NCI-H1105 treated with DMSO at 0.1 percent for 48 hours (cell line): ENCODE measurements around the gene ERMARD.
A peak's percentile ranks its signal among the peaks of the same experiment; 100 is the strongest.

ENCODE experiments used
- DNase-seq: peaks from one replicate; lab custom pipeline; 2025; lab: John Stamatoyannopoulos, UW

Gene ERMARD

DNA sequence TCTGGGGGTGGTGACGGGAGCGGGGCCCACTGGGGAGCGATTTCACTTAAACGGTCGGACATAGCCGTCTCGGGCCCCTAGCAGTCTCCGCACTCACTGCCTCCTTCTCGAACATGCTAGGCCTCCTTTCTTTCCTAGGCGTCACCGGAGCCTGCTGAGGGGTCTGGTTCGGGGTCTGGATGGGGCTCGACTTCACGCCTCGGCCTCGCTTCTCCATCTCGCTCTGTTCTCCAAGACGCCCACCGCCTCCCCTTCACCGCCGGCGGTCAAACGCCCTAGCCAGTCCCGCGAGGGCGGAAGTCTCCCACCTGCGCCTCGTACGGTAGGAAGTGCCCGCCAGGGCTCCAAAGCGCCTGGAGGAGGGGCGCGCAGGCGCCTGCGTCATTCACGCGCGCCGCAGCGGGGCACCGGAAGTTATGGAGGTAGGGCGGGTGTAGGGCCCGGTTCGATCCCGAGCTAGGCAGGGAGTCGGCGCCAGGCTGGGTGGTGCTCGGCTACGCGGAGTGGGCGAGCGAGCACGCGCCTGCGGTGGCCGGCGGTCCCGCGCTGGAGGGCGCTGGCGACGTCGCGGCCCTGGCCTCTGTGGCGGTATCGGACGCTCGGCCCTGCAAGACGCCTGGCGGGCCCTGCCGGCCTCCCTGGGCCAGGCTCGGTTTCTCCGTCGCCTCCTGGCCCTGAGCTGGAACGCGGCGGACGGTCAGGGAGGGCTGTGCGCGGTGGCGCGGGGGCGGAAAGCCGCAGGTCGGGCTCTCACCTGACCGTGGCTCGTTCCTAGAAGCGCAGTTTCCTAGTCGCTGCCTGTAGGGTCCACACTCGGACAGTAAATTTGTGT, at the start of gene ERMARD, which contains the start of gene DYNLT2:
Gene ERMARD (plus strand): TSS at position 381 of the 832 bp plus-strand sequence. CDS start 36 bp downstream, at position 417.
Gene DYNLT2 (minus strand): TSS at position 331 of the 832 bp plus-strand sequence. CDS start 114 bp downstream, at position 217.
- DNase-seq, result peak; percentile 96

DNA sequence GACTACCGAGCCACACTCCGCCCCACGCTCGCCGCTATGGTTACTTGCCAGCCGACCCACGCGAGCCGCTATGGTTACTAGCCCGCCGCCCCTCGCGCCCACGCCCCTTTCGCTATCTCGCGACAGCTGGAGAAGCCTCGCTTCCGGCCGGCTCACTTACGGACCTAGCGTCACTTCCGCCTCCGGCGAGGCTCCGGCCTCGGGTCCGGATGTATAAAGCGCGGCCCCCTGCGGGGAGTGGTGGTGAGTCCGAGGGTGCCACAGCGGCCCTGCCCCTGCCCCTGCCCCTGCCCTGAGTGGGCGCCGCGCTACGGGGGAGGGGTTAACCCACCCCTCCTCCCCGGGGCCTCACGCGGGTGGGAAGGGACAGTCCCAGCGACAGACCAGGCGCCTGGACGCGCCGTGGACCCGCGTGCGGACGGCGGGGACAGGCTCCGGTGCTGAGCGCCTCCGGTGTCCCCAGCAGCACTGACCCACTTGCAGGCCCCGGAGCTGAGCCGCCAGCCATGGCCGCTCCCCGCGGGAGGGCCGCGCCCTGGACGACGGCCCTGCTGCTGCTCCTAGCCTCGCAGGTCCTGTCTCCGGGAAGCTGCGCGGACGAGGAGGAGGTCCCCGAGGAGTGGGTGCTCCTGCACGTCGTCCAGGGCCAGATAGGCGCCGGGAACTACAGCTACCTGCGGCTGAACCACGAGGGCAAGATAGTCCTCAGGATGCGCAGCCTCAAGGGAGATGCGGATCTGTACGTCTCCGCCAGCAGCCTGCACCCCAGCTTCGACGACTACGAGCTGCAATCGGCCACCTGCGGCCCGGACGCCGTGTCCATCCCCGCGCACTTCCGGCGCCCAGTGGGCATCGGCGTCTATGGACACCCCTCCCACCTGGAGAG, 49.2 kb upstream of the ERMARD start, which contains the start of the genes C6orf120 and WDR27:
Gene C6orf120 (plus strand): TSS at position 173 of the 886 bp plus-strand sequence. CDS start 334 bp downstream, at position 507.
Gene WDR27 (minus strand): TSS at position 76 of the 886 bp plus-strand sequence. CDS start 13,024 bp downstream, outside the sequence.
- DNase-seq, result peak; percentile 98

DNA sequence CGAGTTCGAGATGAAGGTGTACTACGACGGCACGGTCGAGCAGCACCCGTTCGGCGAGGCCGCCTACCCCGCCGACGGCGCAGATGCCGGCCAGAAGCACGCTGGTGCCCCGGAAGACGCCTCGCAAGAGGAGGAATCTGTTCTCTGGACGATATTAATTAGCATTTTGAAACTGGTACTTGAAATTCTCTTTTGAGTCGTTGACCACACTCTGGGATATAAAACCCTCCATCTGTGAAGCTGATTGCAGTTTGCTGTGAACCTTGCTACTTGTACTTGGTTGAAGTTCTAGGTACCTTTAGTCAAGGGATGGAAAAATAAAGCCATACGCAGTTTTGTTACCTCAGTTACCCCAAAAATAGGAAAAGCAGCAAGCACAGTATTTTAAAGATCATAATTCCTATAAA, 48.6 kb upstream of the ERMARD start:
- peak; percentile 76 for DNase-seq

DNA sequence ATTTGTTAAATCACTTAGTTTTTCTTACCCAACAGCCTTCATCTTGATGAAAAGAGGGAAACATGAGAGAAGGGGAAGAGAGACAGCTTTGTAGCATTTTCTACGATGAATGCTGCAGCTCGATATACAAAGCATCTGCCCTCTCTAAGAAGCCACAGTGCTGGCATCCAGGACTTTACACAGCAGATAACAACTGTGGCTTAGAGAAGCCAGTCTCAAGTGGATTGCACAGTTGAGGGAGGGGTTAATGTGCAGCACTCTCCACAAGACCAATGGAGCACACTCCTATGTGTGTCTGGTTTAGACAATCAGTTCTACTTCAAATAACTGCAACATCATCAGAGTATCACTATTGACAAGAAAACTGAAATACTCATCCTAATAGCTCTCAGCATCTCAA, 43.6 kb upstream of the ERMARD start:
- no peak for DNase-seq

DNA sequence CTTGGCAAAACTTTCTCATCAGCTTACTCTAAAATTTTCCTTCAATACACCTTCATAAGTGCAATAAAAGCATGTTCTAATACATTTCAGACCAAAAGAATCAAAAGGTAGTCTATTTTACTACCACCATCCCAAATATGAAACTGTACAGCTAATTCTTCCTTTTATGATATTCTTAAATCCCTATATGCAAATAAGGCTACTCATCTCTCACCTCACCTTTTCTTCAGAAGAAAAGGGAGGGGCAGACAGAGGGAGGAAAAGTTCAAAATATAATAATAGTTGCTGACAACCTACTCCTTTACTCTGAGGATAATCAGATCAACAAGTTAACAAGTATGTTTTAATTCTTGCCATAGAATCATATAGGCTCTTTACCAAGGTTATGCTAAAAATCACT, 42.1 kb upstream of the ERMARD start:
- no peak for DNase-seq

DNA sequence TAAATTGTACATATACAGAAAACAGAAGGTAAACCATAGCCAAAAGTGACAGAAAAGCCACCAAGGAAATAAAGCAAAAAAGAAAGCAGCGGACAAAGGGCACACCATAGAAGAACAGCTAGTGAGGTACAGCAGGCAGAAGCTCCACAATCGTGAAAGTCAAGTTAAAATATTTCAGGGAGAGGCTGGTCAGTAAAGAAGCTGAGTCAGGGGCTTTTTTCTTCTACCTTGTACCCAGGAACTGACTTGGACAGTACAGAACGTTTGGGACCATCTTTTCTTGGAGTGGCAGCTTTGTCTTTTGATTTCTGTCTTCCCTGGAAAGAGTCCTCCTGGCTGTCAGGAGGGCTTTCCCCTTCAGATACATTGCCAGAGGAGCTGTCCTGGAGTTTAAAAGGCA, 41.4 kb upstream of the ERMARD start:
- DNase-seq, result no peak

DNA sequence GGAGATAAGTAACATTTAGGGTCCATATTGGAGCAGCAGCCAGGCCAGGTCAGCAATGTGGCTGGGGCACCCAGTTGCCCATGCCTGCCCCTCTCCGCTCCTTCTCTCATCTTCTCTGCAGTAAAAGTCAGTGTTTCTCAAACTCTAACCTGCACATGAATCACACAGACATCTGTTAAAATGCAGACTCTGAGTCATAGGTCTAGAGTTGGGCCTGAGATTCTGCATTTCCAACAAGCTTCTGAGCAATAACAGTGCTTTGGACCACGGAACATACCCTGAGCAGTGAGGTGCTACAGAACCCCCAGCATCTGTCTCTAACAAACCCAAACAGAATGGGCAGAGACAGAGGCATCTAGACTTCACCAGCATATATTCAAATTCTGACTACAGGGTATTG, 37.2 kb upstream of the ERMARD start:
- DNase-seq, result no peak

DNA sequence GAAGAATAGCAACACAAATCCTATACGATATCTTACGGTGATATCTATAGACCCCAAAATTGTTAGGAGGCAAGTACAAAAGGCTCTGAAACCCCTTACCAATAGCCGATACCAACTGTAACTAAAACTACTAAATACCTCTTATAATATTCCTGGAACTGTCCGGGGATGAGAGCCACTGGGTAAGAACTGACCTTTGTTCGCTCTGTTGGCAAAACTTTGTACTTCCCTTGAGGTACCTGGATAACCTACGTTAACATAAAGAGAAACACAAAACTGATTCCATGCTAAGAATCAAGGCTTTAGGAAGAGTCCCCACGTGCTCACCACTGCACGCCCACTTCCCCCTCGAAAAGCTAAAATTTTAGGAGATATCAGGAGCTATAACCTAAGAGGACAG, 36.8 kb upstream of the ERMARD start:
- DNase-seq, result no peak

DNA sequence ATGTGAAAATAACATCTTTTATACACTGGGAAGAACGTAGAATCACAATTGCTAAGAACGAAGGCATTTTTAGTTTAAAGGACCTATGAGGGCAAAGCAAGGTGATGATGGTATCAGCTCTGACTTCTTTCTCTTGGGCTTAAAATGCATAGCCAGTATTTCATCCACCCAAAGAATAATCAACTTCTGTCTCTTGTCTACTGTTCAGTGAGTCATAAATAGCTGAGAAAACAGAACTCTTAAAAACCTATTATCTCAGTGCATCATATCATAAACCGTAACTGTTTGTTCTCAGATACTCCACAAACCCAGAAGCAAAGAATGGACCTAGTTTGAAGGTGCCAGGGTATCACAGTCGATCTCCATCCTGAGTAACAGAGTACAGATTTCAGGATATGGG, 32.3 kb upstream of the ERMARD start:
- DNase-seq, result no peak

DNA sequence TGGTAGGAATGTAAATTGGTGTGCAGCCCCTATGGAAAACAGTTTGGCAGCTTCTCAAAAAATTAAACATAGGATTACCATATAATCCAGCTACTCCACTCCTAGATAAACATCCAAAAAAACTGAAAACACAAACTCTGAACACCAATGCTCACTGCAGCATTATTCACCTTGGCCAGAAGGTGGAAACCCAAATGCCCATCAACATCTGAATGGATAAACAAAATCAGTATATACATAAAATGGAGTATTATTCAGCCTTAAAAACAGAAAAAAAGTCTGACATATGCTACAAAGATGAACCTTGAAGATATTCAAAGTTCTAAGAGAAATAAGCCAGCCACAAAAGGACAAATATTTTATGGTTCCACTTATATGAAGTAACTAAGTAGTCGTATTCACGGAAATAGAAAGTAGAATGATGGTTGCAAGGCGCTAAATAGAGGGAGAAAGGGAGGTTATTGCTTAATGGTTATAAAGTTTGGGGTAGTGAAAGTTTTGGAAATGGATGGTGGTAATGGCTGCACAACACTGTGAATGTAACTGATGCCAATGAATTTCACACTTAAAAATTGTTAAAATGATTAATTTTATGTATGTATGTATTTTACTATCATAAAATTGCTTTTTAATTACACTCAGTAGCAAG, 31.1 kb upstream of the ERMARD start:
- DNase-seq, result no peak

DNA sequence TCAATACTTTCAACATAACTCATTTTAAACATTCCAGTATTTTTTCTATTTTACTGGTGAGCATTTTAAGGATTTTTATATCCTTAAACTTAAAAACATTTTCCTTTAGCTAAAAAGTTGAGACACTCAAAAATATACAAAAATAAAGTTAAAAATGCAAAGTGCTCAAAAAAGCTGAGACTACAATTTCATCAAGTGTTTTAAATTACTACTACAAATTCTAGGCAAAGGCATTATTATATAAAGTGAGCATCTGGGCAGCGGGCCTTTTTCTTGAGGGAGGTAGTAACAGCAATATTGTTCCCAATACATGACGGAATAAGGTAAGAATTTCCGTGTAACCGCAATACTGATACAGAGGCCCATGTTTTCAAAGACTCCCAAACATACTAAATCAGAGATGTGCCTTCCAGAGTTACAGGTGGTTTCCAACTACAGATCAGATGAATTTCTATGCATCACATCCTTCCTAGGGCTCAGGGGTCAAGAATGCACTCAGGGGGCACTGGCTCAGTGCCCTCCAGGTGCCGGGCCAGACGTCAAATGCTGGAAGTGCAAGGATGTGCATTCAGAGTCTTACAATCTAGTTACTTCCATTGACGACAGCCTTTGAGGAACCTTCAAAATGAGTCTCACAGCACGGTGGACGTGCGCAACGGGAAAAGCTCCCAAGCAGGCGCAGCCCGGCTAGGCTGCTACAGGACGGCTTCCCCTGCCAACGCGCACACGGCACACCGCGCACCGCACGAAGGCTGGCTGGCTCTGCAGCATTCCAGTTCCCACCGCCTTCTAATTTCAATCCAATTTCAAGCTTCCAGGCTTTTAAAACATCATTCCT, 28.8 kb upstream of the ERMARD start:
- peak; percentile 51 for DNase-seq

DNA sequence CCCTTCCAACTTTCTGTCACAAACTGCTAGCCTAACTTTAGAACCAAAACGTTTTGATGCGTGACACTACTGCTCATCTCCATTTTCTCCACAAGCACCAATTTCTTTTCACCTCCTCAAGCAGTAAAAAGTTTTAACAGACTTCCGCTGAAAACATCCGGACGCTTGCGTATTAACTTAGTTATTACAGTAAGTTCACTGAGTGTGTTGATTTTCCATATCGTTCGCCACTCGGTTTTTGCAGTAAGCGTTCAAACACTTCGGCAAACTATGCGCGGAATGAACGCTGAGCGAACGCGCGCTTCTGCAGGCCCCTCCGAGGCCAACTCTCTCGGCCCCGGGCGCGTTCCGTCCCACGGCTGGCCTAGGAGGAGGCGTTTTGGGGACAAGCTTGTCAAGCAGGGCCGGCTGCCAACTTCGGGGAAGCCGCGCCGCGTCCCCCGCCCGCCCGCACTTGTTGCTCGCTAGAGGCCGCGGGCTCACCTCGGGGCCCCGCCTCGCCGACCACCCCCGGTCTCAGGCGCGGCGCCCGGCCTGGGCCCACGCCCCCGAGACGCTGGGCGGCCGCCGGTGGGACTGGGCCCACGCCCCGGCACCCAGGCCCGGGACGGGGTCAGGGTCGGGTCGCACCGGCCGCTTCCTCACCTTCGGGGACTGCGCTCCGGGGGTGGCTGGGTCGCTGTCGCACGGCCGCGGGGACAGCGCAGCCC, 28.1 kb upstream of the ERMARD start:
- DNase-seq, result peak; percentile 74

DNA sequence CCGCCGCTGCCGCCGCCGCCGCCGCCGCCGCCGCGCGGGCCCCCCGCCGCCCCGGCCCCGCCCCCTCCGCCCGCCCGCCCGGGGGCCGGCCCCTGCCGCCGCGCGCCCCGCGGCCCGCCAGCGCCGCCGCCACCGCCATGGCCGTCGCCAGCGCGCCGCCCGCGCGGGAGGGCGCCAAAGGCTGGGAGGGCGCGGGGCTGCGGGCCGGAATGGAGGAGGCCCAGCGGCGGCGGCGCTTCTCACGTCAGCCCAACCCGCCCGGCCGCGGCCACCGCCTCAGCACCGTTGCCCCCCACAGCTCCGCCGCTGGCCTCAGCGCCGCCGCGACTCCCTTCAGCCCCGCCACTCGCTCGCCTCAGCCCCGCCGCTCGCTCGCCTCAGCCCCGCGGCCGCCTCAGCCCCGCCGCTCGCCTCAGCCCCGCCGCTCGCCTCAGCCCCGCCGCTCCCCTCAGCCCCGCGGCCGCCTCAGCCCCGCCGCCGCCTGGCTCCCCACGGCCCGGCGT, 27.4 kb upstream of the ERMARD start:
- DNase-seq, result peak; percentile 53

DNA sequence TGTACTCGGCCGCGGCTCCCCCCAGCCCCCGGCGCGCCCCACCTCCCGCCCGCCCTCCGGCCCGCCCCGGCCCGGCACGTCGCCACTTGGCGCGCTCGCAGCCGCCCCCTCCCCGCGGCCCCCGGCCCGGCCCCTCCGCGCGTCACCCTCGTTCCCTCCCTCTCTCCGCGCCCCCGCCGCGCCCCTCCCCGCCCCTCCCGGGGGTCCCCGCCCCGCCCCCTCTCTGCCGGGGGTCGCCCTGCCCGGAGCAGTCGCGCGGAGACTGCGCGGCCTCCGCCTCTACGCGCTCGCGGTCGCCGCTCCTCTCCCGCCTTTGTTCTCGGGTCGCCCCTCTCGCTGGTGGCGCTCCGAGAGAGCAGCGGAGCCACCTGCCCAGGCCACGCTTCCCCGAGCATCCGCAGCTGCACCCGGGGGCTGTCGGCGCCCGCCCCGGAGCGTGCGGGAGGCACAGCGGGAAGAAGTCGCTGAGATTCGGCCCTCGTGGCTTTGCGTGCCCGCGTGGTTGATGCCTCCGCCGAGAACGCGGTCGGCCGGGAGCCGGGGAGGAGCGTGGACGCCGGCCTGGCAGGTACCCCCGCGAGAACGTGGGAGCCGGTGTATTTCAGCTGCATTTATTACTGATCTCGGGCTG, 26.8 kb upstream of the ERMARD start, which contains the start of gene PHF10:
Gene PHF10 (minus strand): TSS at position 7 of the 631 bp plus-strand sequence. CDS start 569 bp downstream, outside the sequence.
- DNase-seq, result peak; percentile 78

DNA sequence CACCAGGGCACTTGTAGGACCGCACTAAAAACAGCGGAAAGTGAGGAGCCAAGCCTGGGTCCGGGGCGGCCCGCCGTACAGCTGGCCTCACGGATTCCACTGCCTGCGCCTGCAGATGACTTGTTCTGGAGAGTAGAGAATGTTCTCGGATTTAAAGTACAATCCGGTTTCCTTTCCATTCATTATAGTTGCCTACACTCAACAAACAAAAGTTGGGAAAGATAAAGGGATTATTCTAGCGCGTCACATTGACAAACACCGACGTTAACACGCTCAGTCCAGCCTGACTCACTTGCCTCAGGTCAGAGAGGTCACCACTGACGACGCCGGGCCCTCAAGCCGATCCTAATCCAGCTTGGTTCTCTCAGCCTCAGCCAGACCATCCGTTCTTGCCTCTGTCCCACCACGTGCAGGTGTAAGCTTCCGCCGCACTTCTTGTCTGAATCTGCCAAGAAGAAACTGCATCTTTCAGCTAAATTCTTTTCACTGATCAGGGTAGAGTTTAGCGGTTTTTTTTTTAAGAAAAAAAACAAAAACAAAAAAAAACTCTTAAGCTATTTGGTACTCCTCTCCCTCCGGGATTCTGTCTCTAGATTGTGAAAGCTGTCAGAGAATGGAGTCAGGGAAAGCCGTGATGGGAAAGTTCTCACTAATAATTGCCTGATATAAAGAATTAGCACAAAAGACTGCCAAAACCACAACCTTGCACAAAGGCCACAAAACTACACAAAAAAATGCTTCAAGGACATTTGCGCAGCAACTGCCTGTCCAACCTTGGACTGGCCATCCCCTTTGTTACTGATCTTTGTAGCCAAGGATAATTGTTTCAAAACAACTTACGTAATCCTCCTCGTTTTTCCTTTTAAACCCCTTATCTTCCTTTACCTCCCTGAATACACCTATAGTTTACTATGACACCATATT, 26.0 kb upstream of the ERMARD start:
- DNase-seq, result peak; percentile 52

DNA sequence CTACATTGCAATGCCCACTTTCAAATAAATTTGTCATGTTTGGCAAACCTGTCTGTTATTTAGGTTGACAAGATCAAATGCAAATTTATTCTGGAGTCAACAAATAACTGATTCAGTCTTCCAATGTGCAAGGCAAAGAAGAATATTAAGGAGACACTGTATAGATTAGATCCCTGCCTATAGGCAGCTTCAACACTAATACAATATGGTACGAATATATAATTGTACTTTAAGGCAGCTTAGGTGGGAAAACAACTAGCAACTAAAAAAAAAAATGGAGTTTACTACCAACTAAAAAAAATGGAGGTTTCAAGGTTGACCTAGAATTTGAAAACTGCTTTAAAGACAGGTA, 25.4 kb upstream of the ERMARD start:
- no peak for DNase-seq

DNA sequence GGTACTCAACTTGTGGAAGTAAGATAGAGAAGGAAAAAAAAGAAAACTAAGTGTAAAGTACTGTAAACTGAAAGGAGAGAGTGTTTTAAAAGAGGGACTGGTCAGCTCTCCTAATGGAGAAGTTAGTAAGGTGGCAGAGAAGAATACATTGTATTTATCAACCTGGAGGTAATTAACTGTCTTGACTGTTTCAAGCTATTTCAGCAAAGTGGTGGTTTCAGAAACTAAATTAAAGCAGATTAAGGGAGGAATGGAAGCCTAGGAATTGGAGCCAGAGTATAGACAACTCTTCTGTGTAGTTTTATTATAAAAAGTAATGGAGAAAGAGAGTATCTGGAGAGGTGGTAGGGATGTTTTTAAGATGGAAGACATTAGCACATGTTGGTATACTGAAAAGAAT, 24.5 kb upstream of the ERMARD start:
- DNase-seq, result no peak

DNA sequence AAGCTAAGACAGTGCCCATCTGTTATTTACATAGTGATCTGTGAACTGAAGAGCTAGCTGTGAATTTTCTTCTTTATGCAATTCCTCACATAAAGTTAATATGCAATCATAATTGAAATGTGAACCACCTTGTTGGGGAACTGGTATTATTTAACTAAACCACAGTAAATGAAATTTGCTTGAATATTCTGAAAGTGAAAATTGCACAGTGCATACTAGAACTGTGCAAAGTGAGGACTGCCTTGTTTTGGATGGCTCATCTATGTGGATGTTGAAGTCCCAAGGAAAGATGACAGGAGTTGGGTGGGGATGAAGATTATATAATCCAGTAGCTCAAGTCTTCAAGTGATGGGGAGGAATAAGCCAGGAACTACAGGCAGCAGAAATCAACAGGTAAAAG, 21.5 kb upstream of the ERMARD start:
- no peak for DNase-seq
